ENCODE measurements around the gene SAMD11. TPM values are rescaled to one million over a fixed set of nuclear protein-coding genes. Genes with fewer than 3 reads are reported as not detected.

SAMD11 gene
- polyA plus RNA-seq, 1 of the 3 experiments (the other 2 are of a cell fraction), result 2.1 TPM

- CTCF ChIA-PET, result interaction anchor here (0.6 to 8.9 kb wide), 10 partner anchors 12 to 350 kb away, joined by 3 to 125 read pairs (median 9); partner anchors contain the start of gene NOC2L
- H3K4me3 ChIP-seq (ENCODE audit: low read depth in 2 of 2, low read length in 1 of 2), result peak overlapping the region in 1 of 2 experiments; percentile 38; a peak in 2 of 4 replicates
- H3K36me3 ChIP-seq (replicated peaks in 1 of 2; ENCODE audit: control insufficient read depth in 1 of 2, insufficient read depth in 2 of 2, low read length in 1 of 2), result peaks cover 0 to 20% of the 10 kb centered on the region in 2 experiments
Measured at GRCh38 chr1:941588-942383, 18.1 kb downstream of the SAMD11 start.

GRCh38 chr1:942411-942821, 18.7 kb downstream of the SAMD11 start:
- Histone ChIP-seq H3K36me3 (replicated peaks in 1 of 2; ENCODE audit: control insufficient read depth in 1 of 2, insufficient read depth in 2 of 2, low read length in 1 of 2) (peaks cover 0 to 25% of the 10 kb centered on the region in 2 experiments), H3K27me3 (ENCODE audit: insufficient read depth) (no peaks in the 10 kb centered on the region), H2AFZ (ENCODE audit: low read depth) (no peak overlapping the region), H3K9me3 (no peaks in the 10 kb centered on the region), H4K20me1 (ENCODE audit: insufficient read depth) (no peaks in the 10 kb centered on the region), H3F3A (replicated peaks; ENCODE audit: insufficient read depth) (peaks cover 20% of the 10 kb centered on the region), H3K27ac (ENCODE audit: low read depth in 2 of 2, low read length in 1 of 2) (peak overlapping the region in 1 of 2 experiments; percentile 28; a peak in 1 of 4 replicates), H3K4me1 (ENCODE audit: control insufficient read depth in 1 of 2, insufficient read depth in 2 of 2, low read depth in 1 of 2, low read length in 1 of 2) (peaks cover 0 to 61% of the 10 kb centered on the region in 2 experiments; a peak in 1 of 4 replicates), H3K9ac (no peak overlapping the region), H3K79me2 (ENCODE audit: insufficient read depth) (no peaks in the 10 kb centered on the region), H3K4me2 (no peak overlapping the region), H3K4me3 (ENCODE audit: low read depth in 2 of 2, low read length in 1 of 2) (peak overlapping the region in 1 of 2 experiments; percentile 38; a peak in 1 of 4 replicates), H3K9me2 (no peaks in the 10 kb centered on the region)
- DNase-seq, result peak; percentile 74
- ChIA-PET POLR2A (interaction anchor here (1.5 to 3.2 kb wide), 3 partner anchors 16 to 37 kb away, joined by 4 to 13 read pairs (median 9); no protein-coding TSS in a partner anchor), CTCF (interaction anchor here (0.6 to 8.9 kb wide), 9 partner anchors 13 to 350 kb away, joined by 3 to 125 read pairs (median 4); partner anchors contain the start of gene NOC2L)
- WGBS (ENCODE audit: low lambda C conversion rate), result 0% methylated on average over 1 of the region's 48 CpGs
- TF ChIP-seq TCF12 (IDR thresholded peaks at IDR 0.05) (no peak), ELF1 (IDR thresholded peaks at IDR 0.05) (no peak), CTCF (IDR thresholded peaks at IDR 0.05) (no peak), GATA2 (CRISPR knock-in tag; IDR thresholded peaks at IDR 0.05) (no peak), RXRA (IDR thresholded peaks at IDR 0.05; ENCODE audit: borderline replicate concordance, low read depth) (no peak), TAF1 (IDR thresholded peaks at IDR 0.05; ENCODE audit: borderline replicate concordance, low read depth, low read length) (no peak), MEF2A (IDR thresholded peaks at IDR 0.05; ENCODE audit: borderline replicate concordance, low read depth) (no peak), TEAD4 (IDR thresholded peaks at IDR 0.05; ENCODE audit: borderline replicate concordance, insufficient read depth) (no peak), POLR2AphosphoS5 (IDR thresholded peaks at IDR 0.05; ENCODE audit: low read depth, low read length) (no peak), NFIC (IDR thresholded peaks at IDR 0.05; ENCODE audit: borderline replicate concordance) (no peak), JUND (IDR thresholded peaks at IDR 0.05) (no peak), USF2 (IDR thresholded peaks at IDR 0.05; ENCODE audit: borderline replicate concordance, low read depth, low read length) (no peak), YY1 (IDR thresholded peaks at IDR 0.05; ENCODE audit: low read depth) (no peak), EZH2phosphoT487 (IDR thresholded peaks at IDR 0.05; ENCODE audit: borderline replicate concordance, low read depth) (no peak)

More at GRCh38 chr1:941588-942383, 18.1 kb downstream of the SAMD11 start:
- 1% methylated on average over 16 of the region's 98 CpGs for WGBS (ENCODE audit: low lambda C conversion rate)
- peaks cover 20% of the 10 kb centered on the region for H3F3A ChIP-seq (replicated peaks; ENCODE audit: insufficient read depth)
- H3K27me3 ChIP-seq (ENCODE audit: insufficient read depth), result no peaks in the 10 kb centered on the region
- peak; percentile 90 for DNase-seq
- H4K20me1 ChIP-seq (ENCODE audit: insufficient read depth), result no peaks in the 10 kb centered on the region
- H3K9ac ChIP-seq, result no peak overlapping the region
- peak overlapping the region; percentile 47; the same call in 1 of the 2 replicates for H3K4me2 ChIP-seq
- no peaks in the 10 kb centered on the region for H3K79me2 ChIP-seq (ENCODE audit: insufficient read depth)
- POLR2A ChIA-PET, result interaction anchor here (1.1 to 3.2 kb wide), 5 partner anchors 15 to 37 kb away, joined by 3 to 13 read pairs (median 5); no protein-coding TSS in a partner anchor
- no peak overlapping the region for H2AFZ ChIP-seq (ENCODE audit: low read depth)
- peak overlapping the region in 1 of 2 experiments; percentile 75; a peak in 2 of 4 replicates for H3K27ac ChIP-seq (ENCODE audit: low read depth in 2 of 2, low read length in 1 of 2)
- H3K9me2 ChIP-seq, result no peaks in the 10 kb centered on the region
- no peak for TF ChIP-seq PBX3 (IDR thresholded peaks at IDR 0.05)
- 0 out of 2 replicates have a peak, but pooled peaks have one; percentile 26 for TF ChIP-seq MAX (IDR thresholded peaks at IDR 0.05; ENCODE audit: low read depth)
- TF ChIP-seq IRF3 (IDR thresholded peaks at IDR 0.05; ENCODE audit: low read depth, low read length), result no peak
- no peak for TF ChIP-seq FOSL2 (IDR thresholded peaks at IDR 0.05; ENCODE audit: borderline replicate concordance, low read depth)
- H3K9me3 ChIP-seq, result no peaks in the 10 kb centered on the region
- peaks cover 0 to 61% of the 10 kb centered on the region in 2 experiments; a peak in 1 of 4 replicates for H3K4me1 ChIP-seq (ENCODE audit: control insufficient read depth in 1 of 2, insufficient read depth in 2 of 2, low read depth in 1 of 2, low read length in 1 of 2)
